HTR-8/SVneo (cell line): ENCODE data around the gene INPP5B.

ENCODE experiments used
- DNase-seq: peaks from one replicate; pipeline ENCODE4 v3.0.0; 2011; ENCODE audit warnings: low spot score, mixed read lengths; ENCODE audit not compliant: insufficient read length
- FAIRE-seq: peaks from 2 replicates; lab custom pipeline; 2011; peaks lifted over from hg19 to GRCh38; lab: Jason Lieb, UNC

The INPP5B gene

DNA sequence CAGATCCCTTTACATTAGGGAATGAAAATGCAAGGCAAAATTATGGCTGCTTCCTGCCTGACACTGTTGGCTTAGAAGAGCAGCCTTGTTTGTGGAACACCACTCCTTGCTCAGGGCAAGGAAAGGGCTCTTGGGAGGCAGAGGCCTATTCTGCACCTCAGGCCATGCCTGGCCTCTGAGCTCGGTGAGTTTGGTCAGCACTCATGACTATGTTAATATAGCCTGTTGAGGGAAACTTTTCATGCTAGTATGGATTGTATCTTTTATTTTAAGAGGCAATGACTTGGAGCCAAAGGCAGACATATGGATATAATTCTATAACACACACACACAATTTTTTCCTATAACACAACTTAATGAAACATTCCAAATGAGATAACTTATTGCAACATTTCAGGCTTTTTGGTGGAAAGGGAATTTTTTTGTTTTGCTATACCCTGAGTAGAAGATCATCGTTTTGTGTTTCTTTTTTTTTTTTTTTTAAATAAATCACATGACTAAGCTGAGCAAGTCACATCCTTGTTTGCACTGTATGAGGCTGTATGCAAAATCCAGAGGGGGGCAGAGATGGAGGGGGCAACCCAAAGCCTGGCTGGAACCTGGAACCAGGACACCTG lies 133.2 kb downstream of the INPP5B start:
- no peak for FAIRE-seq
- no peak for DNase-seq

DNA sequence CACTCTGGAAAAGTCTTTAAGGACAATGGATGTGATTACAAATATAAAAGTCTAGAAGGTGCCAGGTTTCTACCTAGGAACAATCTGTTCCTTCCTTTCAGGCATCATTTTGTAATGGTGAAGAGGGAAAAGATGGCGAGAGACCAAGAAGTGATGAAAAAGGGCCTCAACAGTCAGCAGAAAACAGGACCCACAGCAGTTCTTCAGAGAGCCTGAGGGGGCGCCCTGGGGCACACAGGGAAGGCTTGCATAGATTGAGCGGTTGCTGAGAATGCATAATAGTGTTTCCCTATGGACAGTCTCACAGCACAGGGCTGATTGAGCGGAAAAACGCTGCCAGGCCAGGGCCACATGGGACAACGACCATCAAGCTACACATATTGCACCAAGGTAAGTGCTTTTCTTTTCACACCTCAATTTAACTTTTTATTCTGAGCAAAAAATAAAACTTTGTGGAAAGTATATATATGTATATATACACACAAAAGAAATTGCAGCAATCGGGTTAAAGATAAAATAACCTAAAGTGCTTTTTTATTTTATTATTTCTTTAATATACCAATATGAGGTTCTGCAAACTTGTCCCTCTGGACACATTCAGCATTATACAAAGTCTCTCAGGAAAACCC lies 135.7 kb downstream of the INPP5B start:
- peak; percentile 53 for DNase-seq
- FAIRE-seq = no peak
